Tibial nerve (tissue), 3 donors: ENCODE data around the gene PNPLA7.

Experiments used
- CTCF ChIP-seq, 5 experiments: fragments of 200-600 bp in 3 of 5; fragments of 450-650 bp in 2 of 5; sonication (generic) in 3 of 5; IDR thresholded peaks; one replicate each; pipeline ENCODE4 v1.5.1; 2016 to 2019; ENCODE audit warnings: antibody characterized with exemption in 5 of 5, mild to moderate bottlenecking in 3 of 5, moderate library complexity in 2 of 5
- POLR2A ChIP-seq, 2 donors: fragments of 450-650 bp; IDR thresholded peaks; one replicate each; pipeline ENCODE4 v1.6.1; 2017; ENCODE audit warnings: antibody characterized with exemption in 2 of 2, mild to moderate bottlenecking in 2 of 2, moderate library complexity in 2 of 2

DNA sequence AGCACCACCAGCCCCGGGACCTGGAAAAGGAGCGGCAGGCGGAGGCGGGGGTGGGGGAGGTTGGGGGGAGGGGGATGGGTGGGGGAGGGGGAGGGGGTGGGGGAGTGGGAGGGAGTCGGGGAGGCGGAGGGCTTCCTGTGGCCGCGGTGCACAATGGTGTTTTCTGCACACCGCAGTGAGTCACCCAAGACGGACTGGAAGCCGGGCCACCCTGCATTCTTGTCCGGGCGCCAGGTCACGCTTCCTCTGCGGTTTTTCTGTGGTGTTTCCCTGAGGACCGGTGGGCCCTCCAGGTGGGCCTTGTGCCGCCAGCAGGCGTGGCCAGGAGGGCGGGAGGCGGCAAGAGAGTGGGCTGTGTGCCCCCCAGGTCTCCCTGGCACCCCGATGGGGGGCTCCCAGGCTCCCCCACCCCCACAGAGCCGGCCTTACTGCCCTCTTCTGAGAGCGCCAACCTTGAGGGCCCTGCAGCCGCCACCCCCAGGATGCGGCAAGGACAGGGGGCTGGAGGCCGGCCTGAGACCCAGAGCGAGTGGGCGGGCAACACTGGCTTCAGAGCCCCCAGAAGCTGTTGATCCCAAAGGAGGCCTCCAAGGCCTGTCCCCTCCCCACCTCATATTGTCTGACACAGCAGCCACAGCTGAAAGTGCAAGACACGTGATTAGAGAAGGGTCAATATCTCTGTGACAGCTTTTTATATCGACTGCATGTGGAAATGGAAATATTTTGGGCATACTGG is 138.4 kb downstream of the PNPLA7 start:
- TF ChIP-seq CTCF (IDR thresholded peaks at IDR 0.05) = no peak
- TF ChIP-seq POLR2A (IDR thresholded peaks at IDR 0.05) = no peak
